Endothelial cell of umbilical vein (primary cell): Measurements from ENCODE around the gene KATNAL2. TPM values are rescaled to one million over a fixed set of nuclear protein-coding genes. Genes with fewer than 3 reads are reported as not detected.

ENCODE experiments used
- BruUV-seq: library from RNA; stranded (reverse); fragments of 400-500 nt; replicated peaks from 2 replicates; lab custom pipeline; 2021; lab: Mats Ljungman, UMichigan
- CTCF ChIA-PET: fragments of 300-600, 350-600 bp; sonication (Branson Sonifier 250); formaldehyde crosslinking; loops from one replicate; lab custom pipeline; 2021; ENCODE audit warnings: antibody characterized with exemption, inconsistent platforms; lab: Charles Lee
- POLR2A ChIA-PET: fragments of 300-600, 350-600 bp; sonication (Branson Sonifier 250); formaldehyde crosslinking; loops from one replicate; lab custom pipeline; 2021; ENCODE audit warnings: antibody characterized with exemption, inconsistent platforms; lab: Charles Lee
- DNase-seq: peaks from one replicate; pipeline ENCODE4 v3.0.0-alpha.2; 2011; ENCODE audit warnings: low read depth, low spot score
- FAIRE-seq: peaks from 2 replicates; lab custom pipeline; 2011; peaks lifted over from hg19 to GRCh38; lab: Jason Lieb, UNC
- H2AFZ ChIP-seq: 2 replicates; pipeline ENCODE4 v1.6.0; 2012; ENCODE audit warnings: low read depth, low read length, control low read depth, inconsistent platforms
- H3K27ac ChIP-seq: 2 replicates; pipeline ENCODE4 v1.5.1; 2011; ENCODE audit warnings: low read depth, mild to moderate bottlenecking, control low read depth, low read length, moderate library complexity; ENCODE audit not compliant: insufficient read depth
- H3K27me3 ChIP-seq, 2 experiments: 2 replicates each; pipeline versions ENCODE4 v1.6.0 to v1.6.1; 2011; ENCODE audit warnings: low read length in 2 of 2, mixed read lengths in 1 of 2; ENCODE audit not compliant: control insufficient read depth in 2 of 2, insufficient read depth in 2 of 2
- H3K36me3 ChIP-seq, 2 experiments: 2 replicates in 1 of 2; 3 replicates in 1 of 2; pipeline ENCODE4 v1.5.1; 2011; ENCODE audit warnings: low read length in 2 of 2, mild to moderate bottlenecking in 1 of 2, moderate library complexity in 1 of 2; ENCODE audit not compliant: control insufficient read depth in 2 of 2, insufficient read depth in 2 of 2; ENCODE audit errors: extremely low read depth in 1 of 2
- H3K4me1 ChIP-seq: 3 replicates; pipeline ENCODE4 v1.5.1; 2011; ENCODE audit warnings: mild to moderate bottlenecking, low read length; ENCODE audit not compliant: control insufficient read depth, insufficient read depth; ENCODE audit errors: extremely low read depth
- H3K4me2 ChIP-seq: 2 replicates; pipeline ENCODE4 v1.6.1; 2011; ENCODE audit warnings: low read length, control low read depth, mixed read lengths; ENCODE audit not compliant: insufficient read depth
- H3K4me3 ChIP-seq, 3 experiments: fragments of 200-600 bp in 1 of 3; sonication (generic), shearing (Covaris generic) in 1 of 3; replicated peaks in 1 of 3; 2 replicates each; pipeline ENCODE4 v1.5.1; 2011 to 2016; ENCODE audit warnings: control low read depth in 3 of 3, low read length in 3 of 3, mild to moderate bottlenecking in 2 of 3, inconsistent platforms in 1 of 3, low read depth in 1 of 3, moderate library complexity in 1 of 3; ENCODE audit not compliant: insufficient read depth in 1 of 3
- H3K79me2 ChIP-seq: 2 replicates; pipeline ENCODE4 v1.6.0; 2012; ENCODE audit warnings: low read length, inconsistent platforms; ENCODE audit not compliant: control insufficient read depth, insufficient read depth
- H3K9ac ChIP-seq: replicated peaks from 2 replicates; pipeline ENCODE3; 2011; ENCODE audit warnings: low read length, control low read depth; ENCODE audit not compliant: insufficient read depth; ENCODE audit errors: extremely low read depth
- H3K9me1 ChIP-seq: replicated peaks from 3 replicates; pipeline ENCODE4 v1.6.0; 2011; ENCODE audit warnings: mild to moderate bottlenecking, low read length; ENCODE audit not compliant: control insufficient read depth, insufficient read depth; ENCODE audit errors: extremely low read depth
- H3K9me3 ChIP-seq: replicated peaks from 2 replicates; pipeline ENCODE4 v1.5.1; 2012; ENCODE audit warnings: low read length, inconsistent platforms; ENCODE audit not compliant: control insufficient read depth, insufficient read depth
- H4K20me1 ChIP-seq: replicated peaks from 2 replicates; pipeline ENCODE3; 2011; ENCODE audit warnings: mild to moderate bottlenecking, low read length; ENCODE audit not compliant: control insufficient read depth, insufficient read depth; ENCODE audit errors: extremely low read depth
- CTCF ChIP-seq, 2 donors: IDR thresholded peaks; 1 replicate in 1 of 2; 2 replicates in 1 of 2; pipeline ENCODE4 v1.5.1; 2011; ENCODE audit warnings: low read length in 2 of 2, mild to moderate bottlenecking in 2 of 2, moderate library complexity in 2 of 2, control low read depth in 1 of 2, inconsistent platforms in 1 of 2, low read depth in 1 of 2; ENCODE audit not compliant: insufficient read depth in 1 of 2; ENCODE audit errors: extremely low read depth in 1 of 2
- EZH2 ChIP-seq: IDR thresholded peaks from 2 replicates; pipeline ENCODE4 v1.6.1; 2012; ENCODE audit warnings: borderline replicate concordance, low read depth, mild to moderate bottlenecking, moderate library complexity, low read length, inconsistent platforms; ENCODE audit not compliant: severe bottlenecking
- FOS ChIP-seq: IDR thresholded peaks from 2 replicates; pipeline ENCODE4 v1.6.1; 2011; ENCODE audit warnings: mild to moderate bottlenecking, low read length, moderate library complexity, borderline replicate concordance; ENCODE audit not compliant: insufficient read depth
- GATA2 ChIP-seq: IDR thresholded peaks from 2 replicates; pipeline ENCODE4 v1.7.0; 2011; ENCODE audit warnings: low read depth, mild to moderate bottlenecking, moderate library complexity, mixed read lengths, low read length; ENCODE audit not compliant: insufficient read length, insufficient read depth
- JUN ChIP-seq: IDR thresholded peaks from 2 replicates; pipeline ENCODE4 v1.6.1; 2011; ENCODE audit warnings: borderline replicate concordance, low read depth; ENCODE audit not compliant: insufficient read length, insufficient read depth
- MAX ChIP-seq: IDR thresholded peaks from 2 replicates; pipeline ENCODE4 v1.6.1; 2011; ENCODE audit not compliant: insufficient read depth, insufficient read length
- MYC ChIP-seq: IDR thresholded peaks from one replicate; pipeline ENCODE4 v1.6.1; 2011; ENCODE audit warnings: mild to moderate bottlenecking, low read depth, low read length
- POLR2A ChIP-seq: IDR thresholded peaks from 2 replicates; pipeline ENCODE4 v1.6.1; 2012; ENCODE audit warnings: low read depth, mild to moderate bottlenecking, control low read depth, low read length
- POLR2AphosphoS5 ChIP-seq: IDR thresholded peaks from 2 replicates; pipeline ENCODE4 v1.6.1; 2012; ENCODE audit warnings: low read depth, mild to moderate bottlenecking, control low read depth, low read length, moderate library complexity; ENCODE audit not compliant: insufficient read depth
- dilution Hi-C: fragments of 300-500 bp; cut with MboI; formaldehyde crosslinking; loops from one replicate; pipeline ENCODE4 v1.15.0; 2019; ENCODE audit warnings: low sequenced_read_pairs; ENCODE audit not compliant: extremely low pct_ligation_motif_present
- intact Hi-C: fragments of 100-400 bp; cut with micrococcal nuclease; formaldehyde crosslinking; loops from one replicate; pipeline ENCODE4 v1.10.0; 2022
- polyA plus RNA-seq, 4 experiments: library from polyadenylated mRNA; depleted of rRNA in 3 of 4; stranded (reverse) in 3 of 4; unstranded in 1 of 4; fragments of >200 nt; gene quantifications; 2 replicates each; pipeline versions ENCODE4 v1.2.1 to v1.2.3, GENCODE V29; 2011 to 2012; ENCODE audit warnings: missing spikeins in 1 of 4
- total RNA-seq: library from RNA; stranded (reverse); gene quantifications from 2 replicates; pipeline ENCODE4 v1.2.3, GENCODE V29; 2021

Gene KATNAL2
- total and polyA plus RNA-seq, 2 donors (not counting 3 experiments of a cell fraction or from before 2014, with no cell fraction given) = 0.51 to 1.3 TPM

GRCh38 chr18:46899274-46899948 is 18.0 kb upstream of the KATNAL2 start:
- TF ChIP-seq CTCF (IDR thresholded peaks at IDR 0.05; ENCODE audit: extremely low read depth in 1 of 2, insufficient read depth in 1 of 2, low read depth in 1 of 2, low read length in 2 of 2) (no peak), JUN (no peak), POLR2AphosphoS5 (no peak), POLR2A (no peak), MYC (no peak), MAX (no peak), GATA2 (no peak), FOS (no peak), EZH2 (no peak)
- intact Hi-C loops = no loop called here
- Histone ChIP-seq H3K4me3 (no peak overlapping the region), H3K79me2 (peaks cover 22% of the 10 kb centered on the region), H4K20me1 (no peaks in the 10 kb centered on the region), H3K36me3 (no peaks in the 10 kb centered on the region), H3K4me2 (no peak overlapping the region), H3K9ac (no peak overlapping the region), H3K4me1 (peaks cover 2% of the 10 kb centered on the region), H3K9me1 (no peaks in the 10 kb centered on the region), H2AFZ (no peak overlapping the region), H3K27ac (no peak overlapping the region), H3K27me3 (no peaks in the 10 kb centered on the region), H3K9me3 (no peaks in the 10 kb centered on the region)
- ChIA-PET POLR2A (no interaction called here), CTCF (interaction anchor here (1.4 kb wide), 1 partner anchor 18 kb away, joined by 3 read pairs; the partner anchor contains the start of genes KATNAL2 and PIAS2)
- dilution Hi-C loops = no loop called here
- FAIRE-seq (no peak), DNase-seq (no peak)
- no TSS peak for BruUV-seq
